HG02981 (cell line): ENCODE results near the gene MEMO1.
"Not testable (repeated sequence)": the region's sequence is repeated elsewhere in the genome, so short reads cannot be mapped to it uniquely, and the experiment has no call there.

Experiments
- ATAC-seq: cut with Tn5 transposase; IDR thresholded peaks from one replicate; pipeline ENCODE4 v1.9.1; 2021; ENCODE audit warnings: mild to moderate bottlenecking, moderate library complexity; ENCODE audit not compliant: unreplicated experiment

MEMO1 gene

DNA sequence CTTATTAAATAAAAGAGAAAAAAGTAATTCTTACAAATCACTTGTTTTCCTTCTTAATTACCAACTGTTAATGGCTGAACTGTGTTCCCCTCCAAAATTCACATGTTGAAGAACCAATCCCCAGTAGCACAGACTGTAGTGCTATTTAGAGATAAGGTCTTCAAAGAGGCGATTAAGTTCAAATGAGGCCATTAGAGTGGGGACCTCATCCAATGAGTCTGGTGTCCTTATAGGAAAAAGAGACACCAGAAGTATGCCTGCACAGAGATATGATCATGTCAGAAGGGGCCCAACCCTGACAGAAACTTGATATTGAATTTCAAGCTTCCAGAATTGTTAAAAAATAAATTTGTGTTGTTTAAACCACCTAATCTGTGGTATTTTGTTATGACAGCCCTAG, 89.8 kb downstream of the MEMO1 start:
- ATAC-seq, result no peak

DNA sequence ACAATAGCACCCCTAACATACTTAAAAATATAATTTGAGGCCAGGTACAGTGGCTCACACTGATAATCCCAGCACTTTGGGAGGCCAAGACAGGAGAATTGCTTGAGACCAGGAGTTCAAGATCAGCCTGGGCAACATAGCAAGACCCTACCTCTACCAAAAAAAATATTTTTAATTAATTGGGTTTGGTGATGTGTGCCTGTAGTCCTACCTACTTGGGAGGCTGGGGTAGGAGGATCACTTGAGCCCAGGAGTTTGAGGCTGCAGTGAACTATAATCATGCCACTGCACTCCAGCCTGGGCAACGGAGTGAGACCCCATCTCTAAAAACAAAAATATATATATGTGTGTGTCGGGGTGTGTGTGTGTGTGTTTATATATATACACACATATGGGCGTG, 91.3 kb downstream of the MEMO1 start:
- no peak for ATAC-seq

DNA sequence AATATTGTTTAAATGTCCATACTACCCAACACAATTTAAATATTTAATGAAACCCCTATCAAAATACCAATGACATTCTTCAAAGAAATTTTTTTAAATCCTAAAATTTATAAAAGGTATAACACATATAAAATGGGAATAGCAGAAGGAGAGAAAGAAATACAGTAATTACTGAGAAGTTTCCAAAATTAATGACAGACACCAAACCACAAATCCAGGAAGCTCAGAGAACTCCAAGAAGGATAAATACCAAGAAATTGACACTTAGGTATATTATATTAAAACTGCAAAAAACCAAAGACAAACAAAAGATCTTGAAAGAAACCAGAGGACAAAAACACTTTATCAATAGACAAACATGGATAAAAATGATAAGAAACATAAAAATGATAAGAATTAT, 101.1 kb downstream of the MEMO1 start:
- no peak for ATAC-seq

GRCh38 chr2:31907491-31907890, 103.3 kb downstream of the MEMO1 start:
- not testable (repeated sequence) for ATAC-seq

DNA sequence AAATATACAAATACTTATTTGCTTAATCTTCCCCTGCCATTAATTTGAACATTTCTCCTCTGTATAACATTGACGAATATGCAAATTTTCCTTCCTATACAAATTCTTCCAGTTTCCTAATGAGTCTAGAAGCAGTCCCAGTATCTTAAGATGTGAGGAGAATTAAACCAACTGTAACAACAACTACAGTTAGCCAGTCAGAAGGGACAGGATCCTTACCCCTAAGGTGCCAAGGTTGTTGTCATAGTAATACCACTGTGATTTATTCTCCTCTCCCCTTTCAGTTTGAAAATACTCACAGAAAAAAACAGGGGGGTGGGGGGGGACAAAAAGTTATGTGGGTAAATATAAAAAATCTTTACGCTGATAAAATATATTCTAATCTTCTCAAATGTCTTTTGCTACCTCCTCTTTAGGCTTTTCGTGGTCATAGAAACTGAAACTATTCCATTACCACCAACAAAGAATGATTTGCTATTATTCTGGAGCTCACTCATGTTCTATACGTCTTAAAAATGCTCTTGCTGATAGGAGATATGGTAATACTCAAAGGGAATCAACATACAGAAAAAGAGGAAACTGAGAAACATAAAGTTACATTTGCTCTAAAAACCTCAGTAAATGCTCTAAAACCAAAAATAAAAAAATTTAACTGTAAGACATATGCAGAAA, 107.6 kb downstream of the MEMO1 start:
- peak; percentile 87 for ATAC-seq

DNA sequence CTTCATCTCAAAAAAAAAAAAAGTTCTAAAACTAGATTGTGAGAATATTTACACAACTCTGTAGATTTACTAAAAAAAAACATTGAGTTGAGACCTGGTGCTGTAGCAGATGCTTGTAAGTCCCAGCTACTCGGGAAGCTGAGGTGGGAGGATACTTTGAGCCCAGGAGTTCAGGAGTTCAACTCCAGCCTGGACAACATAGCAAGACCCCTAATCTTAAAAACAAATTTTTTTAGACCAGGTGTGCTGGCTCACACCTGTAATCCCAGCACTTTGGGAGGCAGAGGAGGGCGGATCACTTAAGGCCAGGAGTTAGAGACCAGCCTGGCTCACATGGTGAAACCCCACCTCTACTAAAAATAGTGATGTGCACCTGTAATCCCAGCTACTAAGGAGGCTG, 108.9 kb downstream of the MEMO1 start:
- ATAC-seq, result no peak

- ATAC-seq, result not testable (repeated sequence)
These were observed 110.7 kb downstream of the MEMO1 start for GRCh38 chr2:31900156-31900555.

DNA sequence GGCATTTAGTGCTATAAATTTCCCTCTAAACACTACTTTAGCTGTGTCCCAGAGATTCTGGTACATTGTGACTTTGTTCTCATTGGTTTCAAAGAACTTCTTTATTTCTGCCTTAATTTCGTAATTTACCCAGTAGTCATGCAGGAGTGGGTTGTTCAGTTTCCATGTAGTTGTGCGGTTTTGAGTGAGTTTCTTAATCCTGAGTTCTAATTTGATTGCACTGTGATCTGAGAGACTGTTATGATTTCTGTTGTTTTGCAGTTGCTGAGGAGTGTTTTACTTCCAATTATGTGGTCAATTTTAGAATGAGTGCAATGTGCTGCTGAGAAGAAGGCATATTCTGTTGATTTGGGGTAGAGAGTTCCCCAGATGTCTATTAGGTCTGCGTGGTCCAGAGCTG, 112.5 kb downstream of the MEMO1 start:
- not testable (repeated sequence) for ATAC-seq

DNA sequence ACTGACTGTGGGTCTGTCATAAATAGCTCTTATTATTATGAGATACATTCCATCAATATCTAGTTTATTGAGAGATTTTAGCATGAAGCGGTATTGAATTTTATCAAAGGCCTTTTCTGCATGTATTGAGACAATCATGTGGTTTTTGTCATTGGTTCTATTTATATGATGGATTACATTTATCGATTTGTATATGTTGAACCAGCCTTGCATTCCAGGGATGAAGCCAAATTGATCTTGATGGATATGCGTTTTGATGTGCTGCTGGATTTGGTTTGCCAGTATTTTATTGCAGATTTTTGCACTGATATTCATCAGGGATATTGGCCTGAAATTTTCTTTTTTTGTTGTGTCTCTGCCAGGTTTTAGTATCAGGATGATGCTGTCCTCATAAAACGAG, 113.5 kb downstream of the MEMO1 start:
- not testable (repeated sequence) for ATAC-seq

DNA sequence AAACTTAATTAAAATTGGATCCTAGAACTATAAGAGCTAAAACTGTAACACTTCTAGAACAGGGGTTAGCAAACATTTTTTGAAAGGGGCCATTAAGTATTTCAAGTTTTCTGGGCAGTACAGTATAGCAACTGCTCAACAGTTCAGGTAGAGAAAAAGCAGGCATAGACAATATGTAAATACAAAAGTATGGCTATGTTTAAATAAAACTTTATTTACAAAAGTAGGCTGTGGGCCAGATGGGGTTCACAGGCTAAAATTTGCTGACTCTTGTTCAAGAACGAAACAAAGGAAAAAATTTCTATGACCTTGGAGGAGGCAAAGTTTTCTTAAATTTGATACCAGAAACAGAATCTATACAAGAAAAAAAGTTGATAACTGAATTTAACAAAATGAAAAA, 114.5 kb downstream of the MEMO1 start:
- no peak for ATAC-seq

DNA sequence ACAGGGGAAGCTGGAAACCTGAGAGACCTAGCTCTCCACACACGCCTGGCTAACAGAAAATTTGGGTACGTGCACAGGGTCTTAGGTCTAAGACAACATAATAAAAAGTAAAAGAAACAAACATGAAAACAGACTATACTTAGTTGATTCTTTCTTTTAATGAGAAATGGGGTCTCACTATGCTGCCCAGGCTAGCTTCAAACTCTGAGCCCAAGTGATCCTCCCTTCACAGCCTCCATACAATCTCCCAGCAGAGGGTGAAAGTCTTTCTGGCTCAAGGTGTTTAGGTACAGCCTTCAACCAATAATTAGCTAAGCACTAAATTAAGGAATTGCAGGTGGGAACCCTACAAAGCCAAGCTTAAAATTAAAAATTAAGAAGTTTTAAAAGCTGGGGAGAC, 116.2 kb downstream of the MEMO1 start:
- no peak for ATAC-seq

DNA sequence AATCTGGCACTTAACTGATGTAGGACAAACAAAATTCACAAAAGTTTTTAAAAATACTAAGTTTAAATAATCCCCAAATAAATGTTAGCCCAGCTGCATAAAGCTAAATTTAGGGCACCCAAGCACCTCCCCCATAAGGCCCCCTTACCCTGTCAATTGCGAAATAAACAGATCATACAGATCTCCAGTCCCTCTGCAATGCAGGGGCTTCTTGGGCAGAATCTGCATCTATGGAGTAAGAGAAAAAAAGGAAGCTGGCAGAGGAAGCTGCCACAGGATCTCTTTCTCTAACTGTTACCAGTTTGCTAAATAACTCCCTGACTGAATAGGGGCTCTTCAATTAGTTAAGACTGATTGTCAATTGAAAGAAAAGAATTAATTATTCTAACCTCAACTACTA, 117.7 kb downstream of the MEMO1 start:
- no peak for ATAC-seq

GRCh38 chr2:31889044-31889443, 121.8 kb downstream of the MEMO1 start:
- ATAC-seq, result no peak

DNA sequence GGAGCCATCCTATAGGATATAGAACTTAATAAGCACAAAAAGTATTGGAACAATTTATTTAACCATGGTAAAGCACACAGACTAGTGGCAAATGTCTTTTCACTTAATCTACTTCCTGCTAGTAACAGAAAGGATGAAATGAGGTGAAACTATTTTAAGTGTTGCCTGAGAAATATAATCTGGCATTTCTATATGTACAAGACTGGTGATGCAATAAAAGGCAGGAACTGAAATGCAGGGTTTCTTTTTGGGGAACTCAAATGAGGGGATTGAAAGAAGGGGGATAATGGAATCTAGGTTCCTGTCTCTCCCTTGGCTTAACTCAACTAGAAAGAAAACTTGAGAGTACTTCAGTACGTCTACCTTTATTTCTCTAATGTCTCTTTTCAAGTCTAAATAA, 122.3 kb downstream of the MEMO1 start:
- ATAC-seq, result no peak

DNA sequence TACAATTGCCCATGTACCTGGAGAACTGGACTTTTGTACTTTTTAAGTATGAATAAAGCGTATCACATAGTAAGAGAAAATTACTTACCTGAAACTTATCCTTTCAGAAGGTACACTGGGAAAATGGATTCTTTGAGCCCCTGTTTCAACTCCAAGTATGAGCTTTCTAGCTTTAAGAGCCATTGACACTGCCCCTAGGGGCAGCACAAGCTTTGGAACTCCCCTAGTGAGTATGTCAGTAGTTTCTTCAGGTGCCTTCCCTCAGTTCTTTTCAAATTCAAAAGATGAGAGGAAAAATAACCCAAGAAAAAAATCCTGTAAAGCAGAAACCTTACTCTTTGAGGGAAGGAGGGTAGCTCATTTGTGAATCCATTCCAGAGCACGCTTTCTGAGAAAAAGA, 124.1 kb downstream of the MEMO1 start:
- ATAC-seq, result peak; percentile 56

DNA sequence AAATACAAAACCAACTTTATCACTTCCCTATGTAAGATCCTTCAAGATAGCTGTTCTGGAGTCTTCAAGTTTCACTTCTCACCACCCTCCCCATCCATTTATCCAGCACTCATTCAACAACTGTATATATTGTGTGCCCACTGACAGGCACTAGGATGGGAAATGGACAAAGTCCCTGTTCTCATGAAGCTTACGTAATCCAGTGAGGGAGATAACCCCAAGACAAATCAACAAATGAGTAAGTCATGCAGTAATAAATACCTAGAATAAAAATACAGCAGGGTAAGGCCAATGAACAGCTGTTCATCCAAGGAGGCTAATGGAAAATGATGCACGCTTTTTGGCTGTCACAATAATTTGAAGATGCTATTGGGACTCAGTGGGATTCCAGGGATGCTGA, 133.8 kb downstream of the MEMO1 start:
- ATAC-seq, result no peak

DNA sequence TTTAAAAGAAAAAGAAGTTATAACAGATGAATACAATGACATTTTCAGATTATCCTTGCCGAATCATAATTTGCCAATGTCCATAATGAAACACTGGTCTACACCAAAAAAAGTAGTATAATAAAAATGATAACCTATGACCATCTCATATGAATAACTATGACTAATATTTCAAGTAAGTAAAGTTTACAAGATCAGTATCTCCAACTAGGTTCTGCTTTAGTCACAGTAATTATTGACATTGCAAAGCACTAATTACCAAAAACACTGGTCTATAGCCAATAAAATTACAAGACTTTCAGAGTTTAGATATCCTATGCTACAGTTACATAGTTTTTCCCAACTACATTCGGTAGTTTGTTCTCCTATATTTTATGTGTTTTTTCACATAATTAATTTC, 136.7 kb downstream of the MEMO1 start:
- no peak for ATAC-seq

- ATAC-seq, result no peak
These were observed 145.6 kb downstream of the MEMO1 start for GRCh38 chr2:31865215-31865614.

GRCh38 chr2:31863867-31864266, 146.9 kb downstream of the MEMO1 start:
- ATAC-seq, result no peak

GRCh38 chr2:31863015-31863656, 147.7 kb downstream of the MEMO1 start:
- not testable (repeated sequence) for ATAC-seq

DNA sequence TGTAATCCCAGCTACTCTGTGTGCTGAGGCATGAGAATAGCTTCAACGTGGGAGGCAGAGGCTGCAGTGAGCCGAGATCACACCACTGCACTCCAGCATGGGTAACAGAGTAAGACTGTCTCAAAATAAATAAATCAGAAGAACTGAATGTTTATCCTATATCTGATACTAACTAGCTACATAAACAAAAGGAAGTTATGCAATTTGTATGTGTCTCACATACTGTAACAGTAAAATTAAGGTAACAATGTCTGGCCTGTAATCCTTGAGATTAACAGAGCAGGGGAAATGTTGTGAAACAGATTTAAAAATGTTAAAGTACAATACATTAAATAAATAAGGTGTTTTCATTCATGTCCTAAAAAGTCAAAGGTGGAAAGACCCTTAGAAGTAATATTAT, 150.8 kb downstream of the MEMO1 start:
- no peak for ATAC-seq

DNA sequence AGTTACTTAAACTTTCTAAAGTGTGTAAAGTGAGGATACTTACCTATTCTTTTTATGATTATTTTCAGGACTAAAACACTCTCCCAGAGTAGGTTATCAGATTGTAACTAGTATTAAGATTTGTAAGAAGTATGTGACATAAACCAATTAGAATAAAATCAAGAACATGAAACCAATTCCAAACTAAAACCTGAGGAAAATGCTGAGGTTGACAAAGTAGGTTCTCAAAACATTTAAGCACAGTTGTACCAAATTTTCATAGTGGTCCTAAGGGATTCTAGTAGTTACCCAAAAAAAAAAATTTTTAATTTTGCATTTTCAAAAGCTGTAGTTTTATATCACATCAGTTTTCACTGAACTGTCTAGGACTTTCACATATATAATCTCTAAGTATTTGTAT, 157.3 kb downstream of the MEMO1 start:
- no peak for ATAC-seq

DNA sequence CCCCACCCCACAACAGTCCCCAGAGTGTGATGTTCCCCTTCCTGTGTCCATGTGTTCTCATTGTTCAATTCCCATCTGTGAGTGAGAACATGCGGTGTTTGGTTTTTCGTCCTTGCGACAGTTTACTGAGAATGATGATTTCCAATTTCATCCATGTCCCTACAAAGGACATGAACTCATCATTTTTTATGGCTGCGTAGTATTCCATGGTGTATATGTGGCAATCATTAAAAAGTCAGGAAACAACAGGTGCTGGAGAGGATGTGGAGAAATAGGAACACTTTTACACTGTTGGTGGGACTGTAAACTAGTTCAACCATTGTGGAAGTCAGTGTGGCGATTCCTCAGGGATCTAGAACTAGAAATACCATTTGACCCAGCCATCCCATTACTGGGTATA, 168.7 kb downstream of the MEMO1 start:
- ATAC-seq, result not testable (repeated sequence)
